PC-3 (cell line): ENCODE results near the gene OXSR1. TPM values are rescaled to one million over a fixed set of nuclear protein-coding genes. Genes with fewer than 3 reads are reported as not detected.

ENCODE experiments used
- ATAC-seq: fragments of 200-7000 bp; cut with Tn5 transposase; 2 replicates; pipeline ENCODE4 v1.9.1; 2020; ENCODE audit warnings: mild to moderate bottlenecking, moderate library complexity
- BruUV-seq: library from RNA; stranded (reverse); fragments of 400-500 nt; replicated peaks from 2 replicates; lab custom pipeline; 2021; lab: Mats Ljungman, UMichigan
- CTCF ChIA-PET: fragments of 300-600 bp; sonication (Branson Sonifier 250); formaldehyde crosslinking; loops from one replicate; lab custom pipeline; 2022; ENCODE audit warnings: antibody characterized with exemption; lab: Charles Lee
- POLR2A ChIA-PET: fragments of 300-600 bp; sonication (Branson Sonifier 250); formaldehyde crosslinking; loops from one replicate; lab custom pipeline; 2022; ENCODE audit warnings: antibody characterized with exemption; ENCODE audit not compliant: unreplicated experiment; lab: Charles Lee
- DNase-seq: peaks from one replicate; pipeline ENCODE4 v3.0.0-alpha.2; 2015
- H2AFZ ChIP-seq: fragments of 300-600 bp; sonication (generic); 2 replicates; pipeline ENCODE4 v1.6.0; 2016; ENCODE audit warnings: antibody characterized with exemption, low read length
- H3F3A ChIP-seq: fragments of 300-600 bp; sonication (generic); one replicate; pipeline ENCODE4 v1.6.0; 2017; ENCODE audit warnings: antibody characterized with exemption, low read length, control low read depth, mild to moderate bottlenecking; ENCODE audit not compliant: unreplicated experiment
- H3K27ac ChIP-seq: fragments of 300-600 bp; sonication (generic); 2 replicates; pipeline ENCODE4 v1.5.1; 2016; ENCODE audit warnings: mild to moderate bottlenecking, low read length
- H3K27me3 ChIP-seq: fragments of 300-600 bp; sonication (generic); 2 replicates; pipeline ENCODE4 v1.6.1; 2016; ENCODE audit warnings: low read length, mixed read lengths
- H3K36me3 ChIP-seq: fragments of 300-600 bp; sonication (generic); 2 replicates; pipeline ENCODE4 v1.6.1; 2016; ENCODE audit warnings: low read depth, mixed run types, low read length, mixed read lengths
- H3K4me1 ChIP-seq: fragments of 300-600 bp; sonication (generic); 2 replicates; pipeline ENCODE4 v1.5.1; 2016; ENCODE audit warnings: low read length; ENCODE audit not compliant: insufficient read depth
- H3K4me2 ChIP-seq: fragments of 300-600 bp; sonication (generic); 2 replicates; pipeline ENCODE4 v1.6.0; 2016; ENCODE audit warnings: low read length
- H3K4me3 ChIP-seq: fragments of 300-600 bp; sonication (generic); 2 replicates; pipeline ENCODE4 v1.5.1; 2016; ENCODE audit warnings: mild to moderate bottlenecking, low read length, mixed read lengths
- H3K79me2 ChIP-seq: fragments of 300-600 bp; sonication (generic); 2 replicates; pipeline ENCODE4 v1.6.1; 2017; ENCODE audit warnings: low read length, mixed read lengths
- H3K9ac ChIP-seq: fragments of 300-600 bp; sonication (generic); 2 replicates; pipeline ENCODE4 v1.6.0; 2016; ENCODE audit warnings: mild to moderate bottlenecking, low read length
- H3K9me2 ChIP-seq: fragments of 300-600 bp; sonication (generic); replicated peaks from 2 replicates; pipeline ENCODE4 v1.6.1; 2016; ENCODE audit warnings: mixed run types, low read length, mixed read lengths
- H3K9me3 ChIP-seq: fragments of 300-600 bp; sonication (generic); 2 replicates; pipeline ENCODE4 v1.6.1; 2016; ENCODE audit warnings: low read length, mixed read lengths
- H4K20me1 ChIP-seq: fragments of 300-600 bp; sonication (generic); 2 replicates; pipeline ENCODE4 v1.6.1; 2016; ENCODE audit warnings: low read length, mixed read lengths
- EZH2 ChIP-seq: fragments of 300-600 bp; sonication (generic); IDR thresholded peaks from one replicate; pipeline ENCODE4 v1.6.1; 2017; ENCODE audit warnings: antibody characterized with exemption, mild to moderate bottlenecking, low read length; ENCODE audit not compliant: unreplicated experiment
- EZH2phosphoT487 ChIP-seq: fragments of 300-600 bp; sonication (generic); IDR thresholded peaks from 2 replicates; pipeline ENCODE4 v1.6.1; 2018; ENCODE audit warnings: mild to moderate bottlenecking, antibody characterized with exemption, low read length, borderline replicate concordance
- intact Hi-C: fragments of 100-400 bp; cut with micrococcal nuclease; formaldehyde crosslinking; loops from 2 replicates; pipeline ENCODE4 v1.9.0; 2023
- total RNA-seq: library from RNA; depleted of rRNA; stranded (reverse); fragments of >200 nt; gene quantifications from 2 replicates; pipeline ENCODE4 v1.2.3, GENCODE V29; 2014
- TF ChIP-seq, protein P1 (sequence below): fragments of 300-600 bp; sonication (generic); conservative IDR thresholded peaks from 2 replicates; pipeline ENCODE4 v1.5.1; 2017; ENCODE audit warnings: antibody characterized with exemption, low read depth, mild to moderate bottlenecking, low read length

The OXSR1 gene
- total RNA-seq, 1 experiment from 2014 or later = 42.2 TPM

DNA sequence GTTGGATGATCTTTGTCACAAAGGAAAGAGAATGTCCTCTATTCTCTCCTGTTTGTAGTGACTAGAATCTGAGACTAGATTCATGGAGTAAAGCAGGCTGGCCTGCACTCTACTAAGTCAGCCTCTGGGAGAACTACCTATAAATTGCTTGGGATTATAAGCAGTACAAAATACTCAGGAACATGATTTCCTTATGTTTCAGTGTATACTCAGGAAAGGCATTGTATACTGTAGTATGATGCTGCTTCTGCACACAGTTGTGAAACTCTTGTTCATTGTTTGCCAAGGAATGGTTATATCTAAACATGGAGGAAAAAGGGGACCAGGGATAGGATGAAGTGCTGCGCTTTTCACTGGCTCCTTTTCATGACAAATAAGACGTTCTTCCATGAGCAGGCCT, 49.2 kb downstream of the OXSR1 start:
- H3F3A ChIP-seq = no peaks in the 10 kb centered on the region
- POLR2A ChIA-PET = no interaction called here

GRCh38 chr3:38219609-38220197, 54.4 kb downstream of the OXSR1 start:
- no peak for ATAC-seq
- H3K9me2 ChIP-seq = no peaks in the 10 kb centered on the region
- H3K27me3 ChIP-seq = no peaks in the 10 kb centered on the region
- H3K36me3 ChIP-seq = peaks cover 55% of the 10 kb centered on the region
- H3K79me2 ChIP-seq = peaks cover 52% of the 10 kb centered on the region
- ChIA-PET POLR2A (no interaction called here), CTCF (no interaction called here)
- TF ChIP-seq, protein P1, sequence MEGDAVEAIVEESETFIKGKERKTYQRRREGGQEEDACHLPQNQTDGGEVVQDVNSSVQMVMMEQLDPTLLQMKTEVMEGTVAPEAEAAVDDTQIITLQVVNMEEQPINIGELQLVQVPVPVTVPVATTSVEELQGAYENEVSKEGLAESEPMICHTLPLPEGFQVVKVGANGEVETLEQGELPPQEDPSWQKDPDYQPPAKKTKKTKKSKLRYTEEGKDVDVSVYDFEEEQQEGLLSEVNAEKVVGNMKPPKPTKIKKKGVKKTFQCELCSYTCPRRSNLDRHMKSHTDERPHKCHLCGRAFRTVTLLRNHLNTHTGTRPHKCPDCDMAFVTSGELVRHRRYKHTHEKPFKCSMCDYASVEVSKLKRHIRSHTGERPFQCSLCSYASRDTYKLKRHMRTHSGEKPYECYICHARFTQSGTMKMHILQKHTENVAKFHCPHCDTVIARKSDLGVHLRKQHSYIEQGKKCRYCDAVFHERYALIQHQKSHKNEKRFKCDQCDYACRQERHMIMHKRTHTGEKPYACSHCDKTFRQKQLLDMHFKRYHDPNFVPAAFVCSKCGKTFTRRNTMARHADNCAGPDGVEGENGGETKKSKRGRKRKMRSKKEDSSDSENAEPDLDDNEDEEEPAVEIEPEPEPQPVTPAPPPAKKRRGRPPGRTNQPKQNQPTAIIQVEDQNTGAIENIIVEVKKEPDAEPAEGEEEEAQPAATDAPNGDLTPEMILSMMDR = no peak
- TF ChIP-seq EZH2 (no peak), EZH2phosphoT487 (no peak)
- no TSS peak for BruUV-seq
- H2AFZ ChIP-seq = no peak overlapping the region
- intact Hi-C loops = no loop called here
- no peak overlapping the region for H3K27ac ChIP-seq
- no peak for DNase-seq
- H3K4me2 ChIP-seq = no peak overlapping the region
- peaks cover 30% of the 10 kb centered on the region; the same call in 1 of the 2 replicates for H4K20me1 ChIP-seq
- H3K4me3 ChIP-seq = no peak overlapping the region
- no peaks in the 10 kb centered on the region for H3K9me3 ChIP-seq
- H3K9ac ChIP-seq = no peak overlapping the region
- no peaks in the 10 kb centered on the region for H3F3A ChIP-seq
- H3K4me1 ChIP-seq = peaks cover 11% of the 10 kb centered on the region

More for the DNA sequence above, 49.2 kb downstream of the OXSR1 start:
- ATAC-seq = peak; percentile 61
- no peaks in the 10 kb centered on the region for H3K4me1 ChIP-seq
- H4K20me1 ChIP-seq = peaks cover 43% of the 10 kb centered on the region
- H3K9me2 ChIP-seq = no peaks in the 10 kb centered on the region
- no TSS peak for BruUV-seq
- no peak overlapping the region for H2AFZ ChIP-seq
- H3K79me2 ChIP-seq = peaks cover 86% of the 10 kb centered on the region
- H3K4me3 ChIP-seq = no peak overlapping the region
- H3K27me3 ChIP-seq = no peaks in the 10 kb centered on the region
- peak; percentile 7 for DNase-seq
- no peak overlapping the region for H3K4me2 ChIP-seq
- no peak overlapping the region for H3K27ac ChIP-seq
- H3K9me3 ChIP-seq = no peaks in the 10 kb centered on the region
- intact Hi-C loops = no loop called here
- TF ChIP-seq, protein P1 = no peak
- TF ChIP-seq EZH2phosphoT487 (no peak), EZH2 (no peak)
- CTCF ChIA-PET = no interaction called here
- peaks cover 33% of the 10 kb centered on the region for H3K36me3 ChIP-seq
- no peak overlapping the region for H3K9ac ChIP-seq

- intact Hi-C loops = no loop called here
- Histone ChIP-seq H3K27me3 (no peaks in the 10 kb centered on the region), H3K79me2 (peaks cover 42% of the 10 kb centered on the region), H3K36me3 (peaks cover 67% of the 10 kb centered on the region), H3F3A (no peaks in the 10 kb centered on the region), H3K4me1 (peaks cover 24% of the 10 kb centered on the region), H2AFZ (no peak overlapping the region), H3K27ac (no peak overlapping the region), H3K9me3 (no peaks in the 10 kb centered on the region), H3K4me2 (no peak overlapping the region), H4K20me1 (peaks cover 23% of the 10 kb centered on the region; the same call in 1 of the 2 replicates), H3K9me2 (no peaks in the 10 kb centered on the region), H3K4me3 (no peak overlapping the region), H3K9ac (no peak overlapping the region)
- CTCF ChIA-PET = no interaction called here
- DNase-seq (no peak), ATAC-seq (no peak)
- POLR2A ChIA-PET = no interaction called here
- no TSS peak for BruUV-seq
- no peak for TF ChIP-seq EZH2phosphoT487
- TF ChIP-seq, protein P1 = no peak
- no peak for TF ChIP-seq EZH2
Observed at GRCh38 chr3:38221005-38221404, 55.7 kb downstream of the OXSR1 start.
